BJ (cell line): ENCODE measurements around the gene GATA6. TPM values are rescaled to one million over a fixed set of nuclear protein-coding genes. Genes with fewer than 3 reads are reported as not detected.

Experiments used
- CTCF ChIA-PET: fragments of 350-600 bp; formaldehyde crosslinking; extraction: SDS; loops from one replicate; lab custom pipeline; 2021; ENCODE audit warnings: antibody characterized with exemption, inconsistent platforms; lab: Yijun Ruan, JAX
- POLR2A ChIA-PET: fragments of 300-600 bp; sonication (Branson Sonifier 250); formaldehyde crosslinking; extraction: SDS; loops from one replicate; lab custom pipeline; 2021; ENCODE audit warnings: antibody characterized with exemption; lab: Charles Lee
- DNase-seq: peaks from one replicate; pipeline ENCODE4 v3.0.0-alpha.2; 2011; ENCODE audit warnings: low read depth
- H3K27me3 ChIP-seq: 2 replicates; pipeline ENCODE4 v1.6.0; 2011; ENCODE audit warnings: low read length; ENCODE audit not compliant: control insufficient read depth, insufficient read depth
- H3K36me3 ChIP-seq: 2 replicates; pipeline ENCODE4 v1.5.1; 2011; ENCODE audit warnings: low read length; ENCODE audit not compliant: control insufficient read depth, insufficient read depth
- H3K4me3 ChIP-seq: 2 replicates; pipeline ENCODE4 v1.5.1; 2011; ENCODE audit warnings: low read depth, mild to moderate bottlenecking, control low read depth, low read length
- polyA plus RNA-seq: library from polyadenylated mRNA; depleted of rRNA; stranded (reverse); fragments of >200 nt; gene quantifications from 2 replicates; pipeline ENCODE4 v1.2.3, GENCODE V29; 2011
- TF ChIP-seq, protein P1 (sequence below): IDR thresholded peaks from 2 replicates; pipeline ENCODE4 v1.5.1; 2011; ENCODE audit warnings: low read depth, mild to moderate bottlenecking, control low read depth, inconsistent platforms, low read length, moderate library complexity; ENCODE audit not compliant: insufficient read depth

The GATA6 gene
- polyA plus RNA-seq, 1 experiment: 0.65 TPM

DNA sequence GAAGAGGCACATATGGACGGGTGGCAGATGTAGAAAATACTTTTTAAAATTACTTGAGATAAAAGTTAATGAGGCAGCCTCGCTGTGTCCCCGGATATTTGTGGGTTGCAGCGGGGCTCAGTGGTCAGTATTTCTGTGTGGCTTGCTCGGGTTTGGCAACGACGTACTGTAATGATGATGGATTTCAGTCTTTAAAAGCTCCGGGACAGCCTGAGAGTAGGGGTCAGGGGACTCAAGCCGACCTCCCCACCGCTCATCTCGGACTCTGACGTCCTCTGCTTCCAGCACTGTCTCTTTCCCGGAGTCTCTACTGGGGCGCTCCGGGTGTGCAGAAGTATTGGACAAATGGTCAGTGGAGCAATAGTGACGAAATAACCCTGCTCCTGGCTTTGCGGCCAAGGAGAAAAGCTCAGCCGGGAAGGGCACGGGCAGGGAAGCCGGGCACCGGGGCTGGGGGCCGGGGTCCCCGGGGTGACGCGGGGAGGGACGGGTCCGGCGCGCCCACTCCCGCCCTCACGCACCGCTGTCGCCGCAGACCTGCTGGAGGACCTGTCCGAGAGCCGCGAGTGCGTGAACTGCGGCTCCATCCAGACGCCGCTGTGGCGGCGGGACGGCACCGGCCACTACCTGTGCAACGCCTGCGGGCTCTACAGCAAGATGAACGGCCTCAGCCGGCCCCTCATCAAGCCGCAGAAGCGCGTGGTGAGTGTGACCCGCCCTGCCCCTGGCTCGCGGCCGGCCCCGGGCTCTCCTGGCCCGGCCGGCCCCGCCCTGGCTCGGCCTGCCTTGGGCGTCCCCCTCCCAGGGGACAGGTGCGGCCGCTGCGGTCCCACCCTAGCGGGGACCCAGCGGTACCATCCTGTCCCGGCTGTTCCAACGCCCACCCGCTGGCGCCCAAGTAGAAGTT lies 7.3 kb downstream of the GATA6 start:
- CTCF ChIA-PET: no interaction called here
- POLR2A ChIA-PET: no interaction called here
- Histone ChIP-seq H3K36me3 (no peaks in the 10 kb centered on the region), H3K4me3 (no peak overlapping the region), H3K27me3 (peaks cover 26% of the 10 kb centered on the region)
- TF ChIP-seq, protein P1, sequence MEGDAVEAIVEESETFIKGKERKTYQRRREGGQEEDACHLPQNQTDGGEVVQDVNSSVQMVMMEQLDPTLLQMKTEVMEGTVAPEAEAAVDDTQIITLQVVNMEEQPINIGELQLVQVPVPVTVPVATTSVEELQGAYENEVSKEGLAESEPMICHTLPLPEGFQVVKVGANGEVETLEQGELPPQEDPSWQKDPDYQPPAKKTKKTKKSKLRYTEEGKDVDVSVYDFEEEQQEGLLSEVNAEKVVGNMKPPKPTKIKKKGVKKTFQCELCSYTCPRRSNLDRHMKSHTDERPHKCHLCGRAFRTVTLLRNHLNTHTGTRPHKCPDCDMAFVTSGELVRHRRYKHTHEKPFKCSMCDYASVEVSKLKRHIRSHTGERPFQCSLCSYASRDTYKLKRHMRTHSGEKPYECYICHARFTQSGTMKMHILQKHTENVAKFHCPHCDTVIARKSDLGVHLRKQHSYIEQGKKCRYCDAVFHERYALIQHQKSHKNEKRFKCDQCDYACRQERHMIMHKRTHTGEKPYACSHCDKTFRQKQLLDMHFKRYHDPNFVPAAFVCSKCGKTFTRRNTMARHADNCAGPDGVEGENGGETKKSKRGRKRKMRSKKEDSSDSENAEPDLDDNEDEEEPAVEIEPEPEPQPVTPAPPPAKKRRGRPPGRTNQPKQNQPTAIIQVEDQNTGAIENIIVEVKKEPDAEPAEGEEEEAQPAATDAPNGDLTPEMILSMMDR: no peak
- DNase-seq: no peak

DNA sequence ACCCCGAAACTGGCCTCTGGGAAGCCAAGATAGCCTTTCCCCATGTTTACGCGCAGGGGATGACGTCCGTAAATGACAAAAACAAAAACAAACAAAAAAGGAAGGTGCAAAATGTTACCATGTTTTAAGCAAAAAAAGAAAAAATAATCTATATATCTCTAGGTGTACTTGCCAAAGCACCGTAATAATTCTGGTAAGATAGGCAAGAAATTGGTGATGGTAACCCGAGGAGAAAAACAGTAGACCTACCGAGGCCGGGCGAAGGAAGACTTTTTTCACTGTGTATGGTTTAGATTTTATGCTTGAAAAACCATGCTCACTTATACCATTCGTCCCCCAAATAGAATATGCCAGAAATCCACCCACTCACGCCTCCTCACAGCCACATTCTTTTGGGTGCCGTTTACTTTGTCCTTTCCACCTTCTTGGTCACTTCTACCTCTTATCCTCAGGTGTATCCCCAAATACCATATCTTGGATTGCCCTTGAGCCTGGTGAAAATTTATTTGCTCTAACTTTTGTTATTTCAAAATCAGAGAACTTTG lies 8.0 kb downstream of the GATA6 start:
- TF ChIP-seq, protein P1: no peak
- ChIA-PET POLR2A (no interaction called here), CTCF (no interaction called here)
- no peak overlapping the region for H3K4me3 ChIP-seq
- H3K27me3 ChIP-seq: peaks cover 22% of the 10 kb centered on the region
- DNase-seq: no peak
- H3K36me3 ChIP-seq: no peaks in the 10 kb centered on the region

DNA sequence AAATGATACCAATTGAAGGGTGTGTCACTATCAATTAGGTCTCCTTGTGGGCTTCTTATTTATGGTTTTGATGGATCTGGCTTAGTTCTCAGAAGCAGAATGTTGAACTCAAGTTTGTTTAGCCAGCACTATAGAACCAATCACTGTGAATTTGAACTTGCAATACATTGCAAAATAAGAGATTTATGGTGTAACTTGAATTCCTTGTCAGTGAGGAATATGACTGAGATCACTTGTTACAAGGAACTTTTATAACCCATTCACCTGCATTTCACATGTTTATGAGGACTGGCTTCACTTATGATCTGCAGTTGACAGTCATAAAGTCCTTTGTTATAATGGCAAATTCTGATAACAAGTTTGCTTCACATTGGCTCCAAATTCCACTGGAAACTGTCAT lies 9.8 kb downstream of the GATA6 start:
- DNase-seq: no peak
- TF ChIP-seq, protein P1: no peak
- H3K4me3 ChIP-seq: no peak overlapping the region
- H3K27me3 ChIP-seq: peaks cover 7% of the 10 kb centered on the region
- CTCF ChIA-PET: no interaction called here
- POLR2A ChIA-PET: no interaction called here
- H3K36me3 ChIP-seq: no peaks in the 10 kb centered on the region

DNA sequence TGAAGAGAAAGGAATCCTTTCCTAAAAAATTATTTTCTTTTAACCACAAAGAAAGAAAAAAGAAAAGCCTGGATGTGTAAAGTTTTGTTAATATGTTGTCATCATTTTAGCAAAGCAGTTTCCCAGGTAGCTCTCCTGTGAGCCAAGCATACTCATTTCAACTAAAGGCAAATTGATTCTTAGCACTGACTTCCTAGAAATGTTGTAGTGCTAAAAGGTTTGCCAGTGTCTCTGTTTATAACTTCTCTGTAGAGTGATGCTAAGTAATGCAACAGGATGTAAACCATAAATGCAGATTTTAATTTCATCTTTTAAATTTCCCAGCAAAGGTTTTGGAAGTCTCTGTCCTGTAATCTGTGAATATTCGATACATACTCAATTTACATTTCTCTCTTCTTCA lies 10.2 kb downstream of the GATA6 start:
- ChIA-PET POLR2A (no interaction called here), CTCF (no interaction called here)
- no peak for DNase-seq
- Histone ChIP-seq H3K4me3 (no peak overlapping the region), H3K36me3 (no peaks in the 10 kb centered on the region), H3K27me3 (peaks cover 6% of the 10 kb centered on the region)
- TF ChIP-seq, protein P1: no peak

DNA sequence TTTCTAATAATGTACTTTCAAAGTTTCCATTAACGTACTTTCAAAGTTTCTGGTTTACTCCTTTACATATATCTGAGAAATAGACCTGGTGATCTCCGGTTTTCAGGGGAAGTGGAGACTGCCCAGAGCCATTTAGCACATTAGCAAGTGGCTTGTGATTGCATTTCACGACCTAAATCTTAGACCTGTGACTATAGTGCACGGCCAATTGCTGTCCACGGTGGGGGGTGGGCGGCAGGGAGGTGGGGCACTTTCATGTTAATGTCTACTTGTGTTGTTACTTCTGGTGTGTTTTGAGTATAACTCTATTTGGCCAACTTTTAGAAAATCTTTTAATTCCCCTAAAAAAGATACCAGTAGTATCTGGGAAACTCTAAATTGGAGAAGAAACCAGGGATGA lies 11.3 kb downstream of the GATA6 start:
- POLR2A ChIA-PET: no interaction called here
- Histone ChIP-seq H3K27me3 (peaks cover 7% of the 10 kb centered on the region), H3K4me3 (no peak overlapping the region), H3K36me3 (no peaks in the 10 kb centered on the region; the same call in none of the 2 replicates)
- TF ChIP-seq, protein P1: no peak
- CTCF ChIA-PET: no interaction called here
- no peak for DNase-seq
